Sigmoid colon (tissue), 7 donors: ENCODE data around the gene DMRT1. TPM values are rescaled to one million over a fixed set of nuclear protein-coding genes. Genes with fewer than 3 reads are reported as not detected.

ENCODE experiments used
- DNase-seq: peaks from one replicate; pipeline ENCODE4 v3.0.0-alpha.2; 2019
- H3K27ac ChIP-seq, 4 donors: fragments of 200-600 bp; sonication (generic); one replicate each; pipeline ENCODE4 v1.5.1; 2016 to 2019; ENCODE audit warnings: mild to moderate bottlenecking in 1 of 4
- H3K27me3 ChIP-seq, 3 donors: fragments of 200-600 bp; sonication (generic); one replicate each; pipeline ENCODE4 v1.5.1; 2019; ENCODE audit warnings: mild to moderate bottlenecking in 1 of 3
- H3K36me3 ChIP-seq, 4 donors: fragments of 200-600 bp; sonication (generic); one replicate each; pipeline ENCODE4 v1.5.1; 2016 to 2019
- H3K4me1 ChIP-seq, 4 donors: fragments of 200-600 bp; sonication (generic); one replicate each; pipeline ENCODE4 v1.5.1; 2017 to 2019
- H3K4me3 ChIP-seq, 4 donors: fragments of 200-600 bp; sonication (generic); one replicate each; pipeline ENCODE4 v1.5.1; 2017 to 2019; ENCODE audit warnings: mild to moderate bottlenecking in 2 of 4, moderate library complexity in 1 of 4
- H3K9me3 ChIP-seq, 4 donors: fragments of 200-600 bp in 3 of 4; sonication (generic) in 3 of 4; one replicate each; pipeline versions ENCODE4 v1.5.1 to v1.6.1; 2013 to 2019
- CTCF ChIP-seq, 4 experiments: fragments of 450-650 bp in 3 of 4; fragments of 200-600 bp in 1 of 4; IDR thresholded peaks; one replicate each; pipeline ENCODE4 v1.5.1; 2016 to 2019; ENCODE audit warnings: antibody characterized with exemption in 4 of 4, mild to moderate bottlenecking in 3 of 4, moderate library complexity in 2 of 4
- EP300 ChIP-seq, 4 donors: sonication (generic); formaldehyde crosslinking; IDR thresholded peaks; one replicate each; pipeline ENCODE4 v1.6.1; 2017; ENCODE audit warnings: antibody characterized with exemption in 4 of 4
- POLR2A ChIP-seq, 2 donors: fragments of 450-650 bp; IDR thresholded peaks; one replicate each; pipeline ENCODE4 v1.6.1; 2016; ENCODE audit warnings: antibody characterized with exemption in 2 of 2, mild to moderate bottlenecking in 2 of 2, moderate library complexity in 2 of 2
- POLR2AphosphoS5 ChIP-seq, 4 donors: sonication (generic); formaldehyde crosslinking; IDR thresholded peaks; one replicate each; pipeline ENCODE4 v1.6.1; 2017; ENCODE audit warnings: antibody characterized with exemption in 4 of 4
- WGBS, 2 donors: extraction: QIAGEN DNeasy Blood & Tissue Kit; methylation state at CpG; one replicate each; pipeline ENCODE4 v1.1.7; 2013; 5-methylcytosine and 5-hydroxymethylcytosine counted together
- intact Hi-C: fragments of 100-400 bp; cut with DNase I; formaldehyde crosslinking; loops from one replicate; pipeline ENCODE4 v1.15.1; 2023
- polyA plus RNA-seq, 3 donors: library from polyadenylated mRNA; stranded (reverse); fragments of 200-250 nt; gene quantifications; one replicate each; pipeline ENCODE4 v1.2.3, GENCODE V29; 2013
- total RNA-seq, 4 donors: library from RNA; depleted of rRNA; stranded (reverse); fragments of >200 nt; gene quantifications; one replicate each; pipeline ENCODE4 v1.1.0, GENCODE V29; 2016
- donor health status: healthy with polysubstance abuse.
- donor health status: Bipolar disorder and iron deficiency.
- donor health status: healthy.

The DMRT1 gene
- total and polyA plus RNA-seq, 7 donors = 0.60 TPM; not detected in 6

DNA sequence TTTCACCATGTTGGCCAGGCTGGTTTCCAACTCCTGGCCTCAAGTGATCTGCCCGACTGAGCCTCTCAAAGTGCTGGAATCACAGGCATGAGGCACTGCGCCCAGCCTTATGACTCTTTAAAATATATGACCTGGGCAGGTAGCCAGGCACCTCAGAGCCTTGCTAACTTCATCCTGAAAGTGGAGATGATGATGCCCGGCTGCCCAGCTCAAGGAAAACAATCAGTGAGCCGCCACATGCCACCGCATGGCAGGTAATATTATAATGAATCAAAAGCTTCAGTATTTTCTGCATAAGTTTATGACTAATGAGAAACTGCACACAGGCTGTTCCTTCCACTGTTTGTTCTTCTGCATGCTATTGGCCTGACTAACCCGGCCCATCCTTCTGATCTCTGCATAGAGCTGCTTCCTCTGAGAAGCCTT lies 30.4 kb upstream of the DMRT1 start:
- Histone ChIP-seq H3K27ac (peak overlapping the region in 3 of 4 donors; percentile 17 to 59 (median 57)), H3K36me3 (no peaks in the 10 kb centered on the region), H3K4me1 (peaks cover 0 to 16% (median 11%) of the 10 kb centered on the region in 4 donors), H3K4me3 (no peak overlapping the region), H3K27me3 (no peaks in the 10 kb centered on the region), H3K9me3 (no peaks in the 10 kb centered on the region)
- intact Hi-C loops = no loop called here
- WGBS, 2 donors = 42 to 58% methylated on average over 6 of the region's 6 CpGs
- peak in 1 of 4 donors; percentile 61 for TF ChIP-seq EP300 (IDR thresholded peaks at IDR 0.05)
- no peak for TF ChIP-seq CTCF (IDR thresholded peaks at IDR 0.05)
- no peak for TF ChIP-seq POLR2A (IDR thresholded peaks at IDR 0.05)
- peak; percentile 41 to 93 (median 82) for TF ChIP-seq POLR2AphosphoS5 (IDR thresholded peaks at IDR 0.05)
- DNase-seq = peak; percentile 88

GRCh38 chr9:818958-819357 lies 22.5 kb upstream of the DMRT1 start:
- TF ChIP-seq CTCF (IDR thresholded peaks at IDR 0.05) = no peak
- peak in 1 of 4 donors; percentile 39 for TF ChIP-seq POLR2AphosphoS5 (IDR thresholded peaks at IDR 0.05)
- no peak for TF ChIP-seq POLR2A (IDR thresholded peaks at IDR 0.05)
- TF ChIP-seq EP300 (IDR thresholded peaks at IDR 0.05) = no peak
- Histone ChIP-seq H3K27ac (no peak overlapping the region), H3K27me3 (no peaks in the 10 kb centered on the region), H3K4me3 (no peak overlapping the region), H3K9me3 (no peaks in the 10 kb centered on the region), H3K36me3 (no peaks in the 10 kb centered on the region), H3K4me1 (peaks cover 0 to 5% (median 0%) of the 10 kb centered on the region in 4 donors)
- DNase-seq = peak; percentile 69
- WGBS, 2 donors = 42 to 57% methylated on average over 3 of the region's 3 CpGs
- intact Hi-C loops = no loop called here

GRCh38 chr9:826500-827280 lies 14.8 kb upstream of the DMRT1 start:
- Histone ChIP-seq H3K4me1 (no peaks in the 10 kb centered on the region), H3K36me3 (no peaks in the 10 kb centered on the region), H3K9me3 (no peaks in the 10 kb centered on the region), H3K4me3 (no peak overlapping the region), H3K27me3 (peaks cover 0 to 5% (median 0%) of the 10 kb centered on the region in 3 donors), H3K27ac (no peak overlapping the region)
- no peak for TF ChIP-seq EP300 (IDR thresholded peaks at IDR 0.05)
- no peak for TF ChIP-seq POLR2A (IDR thresholded peaks at IDR 0.05)
- intact Hi-C loops = no loop called here
- DNase-seq = no peak
- 58 to 80% methylated on average over 25 to 26 of the region's 26 CpGs for WGBS, 2 donors

GRCh38 chr9:840343-840742 lies 1.2 kb upstream of the DMRT1 start:
- intact Hi-C loops = no loop called here
- Histone ChIP-seq H3K36me3 (no peaks in the 10 kb centered on the region), H3K27ac (no peak overlapping the region), H3K27me3 (peaks cover 21 to 62% (median 48%) of the 10 kb centered on the region in 3 donors), H3K4me1 (peaks cover 0 to 26% (median 15%) of the 10 kb centered on the region in 4 donors), H3K9me3 (no peaks in the 10 kb centered on the region), H3K4me3 (no peak overlapping the region)
- no peak for TF ChIP-seq POLR2AphosphoS5 (IDR thresholded peaks at IDR 0.05)
- no peak for TF ChIP-seq POLR2A (IDR thresholded peaks at IDR 0.05)
- no peak for TF ChIP-seq CTCF (IDR thresholded peaks at IDR 0.05)
- 22 to 27% methylated on average over 7 of the region's 7 CpGs for WGBS, 2 donors
- DNase-seq = no peak

DNA sequence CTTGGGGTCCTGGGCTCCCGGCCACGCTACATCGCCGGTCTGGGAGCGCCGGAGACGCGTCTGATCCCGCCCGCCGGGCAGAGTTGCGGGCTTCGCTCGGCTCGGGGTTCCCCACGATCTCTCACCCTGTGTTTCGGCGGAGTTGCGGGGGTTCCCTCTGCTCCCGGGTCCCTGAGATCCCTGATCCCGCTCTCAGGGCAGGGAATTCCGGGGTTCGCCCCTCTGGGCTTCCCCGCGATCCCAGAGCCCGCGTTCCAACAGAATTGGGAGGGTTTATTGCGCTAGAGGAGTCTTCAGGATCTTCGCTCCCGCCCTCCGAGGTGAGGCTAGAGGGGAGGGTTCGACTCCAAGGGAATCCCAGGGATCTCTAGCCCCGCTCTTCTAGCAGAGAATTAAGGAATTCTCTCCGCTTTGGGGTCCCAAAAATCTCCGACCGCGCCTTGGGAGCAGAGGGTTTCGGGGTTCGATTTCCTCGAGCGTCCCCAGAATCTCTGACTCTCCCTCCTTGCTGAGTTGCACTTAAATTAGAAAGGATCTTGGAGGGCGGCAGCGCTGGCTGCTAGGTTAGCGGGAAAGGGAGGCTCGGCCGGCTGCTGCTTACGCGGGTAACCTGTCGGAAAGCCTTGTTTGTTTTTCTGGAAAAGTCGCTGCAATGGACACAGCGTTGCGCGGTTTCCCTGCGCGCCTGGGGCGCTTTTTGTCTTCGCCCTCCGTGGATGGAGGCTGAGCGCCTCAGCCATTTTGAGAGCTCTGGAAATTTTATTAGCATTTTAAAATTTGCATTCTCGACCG lies 1.3 kb downstream of the DMRT1 start:
- peaks cover 21 to 85% (median 62%) of the 10 kb centered on the region in 3 donors for H3K27me3 ChIP-seq
- 7 to 17% methylated on average over 61 of the region's 61 CpGs for WGBS, 2 donors
- H3K36me3 ChIP-seq = no peaks in the 10 kb centered on the region

More for the DNA sequence above, 1.3 kb downstream of the DMRT1 start:
- no peak overlapping the region for H3K27ac ChIP-seq
- TF ChIP-seq POLR2A (IDR thresholded peaks at IDR 0.05) = no peak
- no peak for TF ChIP-seq POLR2AphosphoS5 (IDR thresholded peaks at IDR 0.05)
- no peak for TF ChIP-seq EP300 (IDR thresholded peaks at IDR 0.05)
- no peak for TF ChIP-seq CTCF (IDR thresholded peaks at IDR 0.05)
- H3K9me3 ChIP-seq = no peaks in the 10 kb centered on the region
- intact Hi-C loops = no loop called here
- no peak for DNase-seq
- peaks cover 0 to 26% (median 15%) of the 10 kb centered on the region in 4 donors for H3K4me1 ChIP-seq
- H3K4me3 ChIP-seq = no peak overlapping the region
